ENCODE data around the gene THSD4.

THSD4 gene

DNA sequence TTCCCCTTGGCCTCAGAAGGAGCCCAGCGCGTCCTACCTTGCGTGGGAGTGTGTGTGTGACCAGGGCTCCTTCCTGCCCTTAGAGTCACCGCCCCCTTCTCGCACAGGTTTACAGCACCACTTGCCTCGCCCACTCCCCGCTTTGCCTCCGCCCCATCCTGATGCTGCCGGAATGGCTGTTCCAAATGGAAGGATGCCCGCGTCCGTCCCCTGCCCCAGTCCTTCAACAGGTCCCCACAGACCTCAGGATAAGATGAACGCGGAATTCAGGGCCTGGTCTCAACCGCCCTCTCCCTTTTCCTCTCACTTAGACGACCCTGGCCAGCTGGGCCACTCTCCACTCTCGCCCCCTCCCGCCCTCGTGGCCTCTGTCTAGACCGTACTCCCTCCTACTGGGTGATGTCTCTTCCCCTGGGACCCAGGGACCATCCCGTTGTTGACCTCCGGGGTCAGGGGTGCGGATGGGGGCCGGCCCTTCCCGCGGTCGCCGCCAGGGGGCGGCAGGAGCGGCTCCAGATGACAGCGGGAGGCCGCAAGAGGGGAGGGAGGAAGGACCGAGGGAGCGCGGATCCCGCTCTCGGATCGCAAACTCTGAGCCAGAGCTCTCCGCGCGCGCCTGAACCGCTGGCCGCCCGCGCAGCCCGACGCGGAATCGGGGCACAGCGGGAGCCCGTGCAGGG lies at the start of gene THSD4:
THSD4 (plus strand) TSS at position 585 of the 680 bp plus-strand sequence.
- DNase-seq: peak; percentile 81

DNA sequence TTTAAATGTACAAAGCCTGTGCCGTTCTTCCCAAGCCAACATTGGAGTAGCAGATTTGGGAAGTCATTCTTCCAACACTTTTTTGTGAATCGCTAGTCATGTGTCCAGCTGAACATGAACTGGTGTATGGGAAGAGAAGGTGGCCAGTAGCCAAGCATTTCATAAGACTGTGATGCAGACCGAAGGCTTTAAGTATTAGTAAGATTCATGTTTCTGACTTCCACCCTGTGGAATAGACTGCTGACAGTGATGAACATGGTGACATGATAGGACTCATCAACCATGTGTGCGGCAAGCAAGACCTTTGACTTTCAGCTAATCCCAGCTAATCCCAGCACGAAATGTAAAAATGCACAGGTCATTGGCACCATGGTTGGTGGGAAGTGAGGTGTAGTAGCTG lies 48.3 kb upstream of the THSD4 start:
- peak; percentile 34 for DNase-seq

DNA sequence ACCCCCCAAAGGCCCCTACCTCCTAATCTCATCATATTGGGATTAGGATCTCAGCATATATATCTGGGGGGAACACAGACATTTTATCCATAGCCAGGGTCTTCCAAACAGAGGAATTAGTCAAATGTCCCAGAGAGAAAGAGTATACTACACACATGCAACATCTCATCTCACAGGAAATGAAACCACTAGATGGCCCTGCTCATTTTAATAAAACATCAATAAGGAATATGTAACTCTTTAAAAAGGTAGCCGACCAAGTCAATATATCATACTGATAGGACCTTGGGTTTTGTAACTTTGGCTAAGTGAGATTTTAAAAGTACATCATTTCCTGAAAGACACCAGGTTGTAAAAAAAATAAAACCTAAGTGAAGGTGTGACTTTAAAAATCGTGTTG lies 45.6 kb upstream of the THSD4 start:
- DNase-seq: no peak

DNA sequence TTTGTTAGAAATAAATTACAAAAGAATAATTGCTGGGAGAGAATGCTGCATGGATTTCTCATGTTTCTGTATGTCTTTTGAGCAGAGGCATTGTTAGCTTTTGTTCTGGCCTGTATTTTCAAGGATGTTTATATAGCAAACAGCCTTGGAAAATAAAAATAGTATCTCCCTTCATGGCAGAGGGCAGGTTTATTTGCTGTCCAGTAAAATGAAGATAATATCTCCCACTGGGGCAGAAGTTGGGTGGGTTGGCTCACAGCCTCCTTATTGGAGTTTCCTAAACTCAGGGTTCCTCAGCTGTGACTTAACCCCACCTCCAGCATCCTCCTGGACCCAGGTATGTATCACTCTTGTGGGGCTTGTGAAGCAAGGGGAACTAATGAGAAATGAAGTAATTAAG lies 43.7 kb upstream of the THSD4 start:
- DNase-seq: no peak

DNA sequence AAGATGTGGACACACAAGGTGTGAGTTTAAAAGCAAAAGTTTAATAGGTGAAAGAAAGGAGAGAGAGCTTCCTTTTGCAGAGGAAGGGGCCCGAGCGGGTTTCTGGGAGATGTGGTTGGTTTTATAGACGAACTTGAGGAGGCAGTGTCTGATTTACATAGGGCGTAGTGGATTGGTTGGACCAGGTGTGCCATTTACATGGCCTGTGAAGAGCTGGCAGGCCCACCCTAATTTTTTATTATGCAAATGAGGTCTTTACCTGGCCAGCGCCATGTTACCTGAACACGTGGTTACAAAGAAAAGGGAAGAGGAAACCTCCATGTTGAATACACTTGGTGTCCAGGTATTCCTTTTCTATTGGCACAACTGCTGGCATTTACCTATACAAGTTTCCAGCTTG lies 42.8 kb upstream of the THSD4 start:
- DNase-seq: no peak

DNA sequence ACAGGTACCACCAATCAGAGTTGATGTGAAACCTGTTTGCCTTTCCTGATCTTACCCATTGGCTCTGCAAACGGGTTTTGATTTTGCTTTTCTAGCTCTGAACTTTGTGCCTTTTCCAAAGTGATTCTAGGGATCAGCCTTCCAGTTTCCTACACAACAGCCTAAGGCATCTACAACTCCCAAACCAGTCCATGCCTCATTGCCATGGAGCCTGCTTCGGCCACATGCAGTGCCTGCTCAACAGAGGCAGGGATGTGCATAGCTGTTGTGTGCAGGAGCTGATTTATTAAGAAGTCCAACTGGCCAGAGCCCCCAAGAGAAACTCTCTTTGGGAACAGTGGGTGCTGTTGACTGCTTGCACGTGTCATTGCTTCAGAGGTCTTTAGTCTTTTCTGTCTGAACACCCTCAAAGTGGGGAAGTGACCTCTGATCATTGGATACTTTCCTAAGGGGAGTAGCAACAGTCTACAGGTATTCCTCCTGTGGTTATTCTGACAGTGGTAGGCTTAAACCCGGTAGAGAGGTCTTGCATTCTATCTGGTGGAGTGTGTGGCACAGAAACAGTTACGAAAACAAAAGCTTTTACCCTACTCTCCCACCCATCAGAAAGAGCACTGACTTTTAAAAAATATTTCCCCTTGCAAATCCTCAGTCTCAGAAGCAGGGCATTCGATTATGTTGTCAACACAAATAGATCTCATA lies 36.6 kb upstream of the THSD4 start:
- no peak for DNase-seq

DNA sequence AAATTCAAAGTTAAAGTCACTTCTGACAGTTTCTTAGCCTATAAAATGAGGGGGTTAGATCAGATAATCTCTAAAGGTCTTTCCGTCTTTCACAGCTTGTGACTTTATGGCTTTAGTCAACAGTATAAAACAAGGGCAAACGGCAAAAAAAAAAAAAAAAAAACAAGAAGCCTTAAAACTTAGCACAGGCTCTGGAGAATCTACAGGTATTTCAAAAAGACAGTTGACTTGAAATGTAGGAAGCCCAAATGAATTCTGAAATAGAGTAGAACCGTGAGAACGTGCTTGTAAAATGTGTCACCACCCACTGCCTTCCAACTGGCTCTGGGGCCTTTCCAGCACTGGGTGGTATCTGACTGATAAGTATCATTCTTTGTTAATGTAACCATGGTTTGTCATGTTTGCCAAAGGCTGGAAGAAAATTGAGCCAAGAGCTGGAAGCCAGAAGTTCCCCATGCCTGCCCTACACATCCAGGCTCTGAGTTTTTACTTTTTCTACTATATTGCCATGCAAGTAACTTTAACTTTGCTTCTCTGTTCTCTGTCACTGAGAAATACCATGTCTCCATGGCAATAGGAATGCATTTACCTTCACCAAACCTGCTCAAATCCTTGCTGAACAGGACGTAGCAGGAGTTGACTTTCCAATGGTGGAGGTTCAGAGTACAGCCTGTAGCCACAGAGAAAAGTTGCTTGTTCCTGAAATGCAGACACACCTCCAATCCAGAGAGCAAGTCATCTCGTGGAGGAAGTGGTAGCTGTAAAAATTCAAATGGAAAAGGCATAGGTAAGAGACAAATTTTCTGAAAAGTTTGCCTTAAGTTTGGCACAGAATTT lies 35.8 kb upstream of the THSD4 start:
- no peak for DNase-seq

DNA sequence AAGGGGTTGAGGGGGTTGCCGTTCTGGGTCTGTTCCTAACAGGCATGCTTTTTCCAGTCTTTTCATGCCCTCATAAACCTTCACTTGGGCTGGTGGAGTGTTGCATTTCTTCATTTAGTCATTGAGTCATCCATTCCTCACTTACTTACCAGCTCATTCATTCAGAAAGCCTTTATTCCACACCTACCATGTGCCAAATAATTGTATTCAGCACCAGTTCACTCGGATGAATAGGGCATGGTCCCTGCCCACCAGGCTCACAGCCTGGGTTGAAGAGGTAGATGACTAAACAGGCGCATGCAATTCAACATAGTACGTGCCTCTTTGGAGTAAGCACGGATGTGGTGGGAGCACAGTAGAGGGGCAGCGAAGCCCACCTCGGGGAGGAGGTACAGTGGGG lies 35.1 kb upstream of the THSD4 start:
- no peak for DNase-seq

DNA sequence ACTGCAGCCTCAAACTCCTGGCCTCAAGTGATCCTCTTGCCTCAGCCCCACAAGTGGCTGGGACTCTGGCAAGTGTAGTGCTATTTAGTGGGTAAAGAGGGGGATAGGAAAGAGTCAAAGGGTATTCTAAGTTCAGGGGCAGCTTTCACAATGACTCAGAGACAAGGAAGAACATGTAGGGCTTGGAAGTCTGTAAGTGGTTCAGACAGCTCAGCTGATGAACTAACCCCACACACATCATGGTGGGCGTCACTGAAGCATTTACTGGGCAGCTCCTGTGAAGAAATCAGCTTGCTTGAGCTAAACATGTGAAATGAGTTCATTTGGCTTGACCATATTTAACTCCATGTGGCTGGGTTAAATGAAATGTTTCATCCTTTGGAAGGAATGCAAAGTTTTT lies 34.6 kb upstream of the THSD4 start:
- no peak for DNase-seq

DNA sequence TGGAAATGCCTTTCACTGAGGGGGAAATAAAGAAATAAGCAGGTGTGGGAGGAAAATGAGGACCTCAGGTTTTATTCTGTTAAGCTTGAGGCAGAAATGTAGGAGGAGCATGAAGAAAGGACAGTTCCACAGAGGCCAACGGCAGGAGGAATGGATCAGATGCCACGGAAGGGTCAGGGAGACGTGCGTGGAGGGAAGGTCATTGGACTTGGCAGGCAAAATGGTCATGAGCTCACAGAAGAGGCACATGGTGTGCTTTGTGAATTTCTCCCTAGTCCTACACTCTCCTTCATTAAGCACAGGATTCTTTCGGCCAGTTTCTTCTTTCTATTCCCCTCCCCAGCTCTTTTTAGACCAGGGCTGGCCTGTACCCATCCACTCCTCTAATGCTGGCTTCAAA lies 32.5 kb upstream of the THSD4 start:
- DNase-seq: no peak

DNA sequence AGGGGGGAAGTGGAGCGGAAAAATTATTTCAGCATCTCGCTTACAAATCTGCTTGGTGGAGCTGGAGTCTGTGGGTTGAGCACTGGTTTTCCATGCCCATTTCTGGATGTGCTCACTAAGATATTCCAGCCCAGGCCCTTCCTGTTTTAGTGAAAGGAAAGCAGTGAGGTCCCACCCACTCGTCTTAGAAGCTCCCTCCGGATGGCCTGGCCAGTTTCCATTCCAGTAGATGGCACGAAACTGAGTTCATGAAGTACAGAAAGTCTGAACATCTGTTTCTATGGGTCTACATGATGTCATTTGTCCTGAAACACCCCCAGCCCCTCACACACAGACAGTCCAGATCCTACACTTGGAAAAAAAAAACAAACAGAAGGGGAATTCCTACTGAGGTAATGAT lies 31.9 kb upstream of the THSD4 start:
- no peak for DNase-seq

DNA sequence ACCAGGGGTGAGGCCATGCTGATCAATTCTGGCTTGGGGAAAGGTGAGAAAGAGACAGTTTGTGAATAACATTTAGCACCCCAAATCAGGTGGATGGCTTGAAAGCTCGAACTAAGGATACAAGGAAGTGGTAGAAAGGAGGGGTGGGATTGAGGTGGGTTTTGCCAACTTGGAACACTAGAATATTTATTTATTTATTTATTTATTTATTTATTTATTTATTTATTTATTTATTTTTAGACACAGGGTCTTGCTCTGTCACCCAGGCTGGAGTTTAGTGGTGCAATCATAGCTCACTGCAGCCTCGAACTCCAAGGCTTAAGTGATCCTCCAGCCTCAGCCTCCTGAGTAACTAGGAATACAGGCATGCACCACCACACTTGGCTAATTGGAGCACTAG lies 31.0 kb upstream of the THSD4 start:
- no peak for DNase-seq

DNA sequence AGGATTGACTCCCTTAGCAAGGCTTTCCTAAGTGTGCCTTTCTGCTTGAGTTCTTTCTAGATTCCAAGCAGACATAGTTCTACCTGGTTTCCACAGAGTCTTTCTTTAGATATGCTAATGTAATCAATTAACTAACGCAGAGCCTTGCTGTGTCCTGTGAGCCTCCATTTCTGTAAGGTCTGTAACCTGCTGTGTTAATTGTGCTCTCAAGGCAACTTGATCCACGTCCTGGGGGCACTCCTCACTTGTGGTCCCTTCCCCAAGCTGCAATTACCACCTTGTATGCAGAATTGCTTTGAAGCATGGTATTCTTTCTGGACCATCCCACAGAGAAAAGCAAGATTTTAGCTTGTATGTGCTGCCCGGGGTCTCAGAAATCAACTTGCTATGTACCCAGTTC lies 29.5 kb upstream of the THSD4 start:
- DNase-seq: no peak

DNA sequence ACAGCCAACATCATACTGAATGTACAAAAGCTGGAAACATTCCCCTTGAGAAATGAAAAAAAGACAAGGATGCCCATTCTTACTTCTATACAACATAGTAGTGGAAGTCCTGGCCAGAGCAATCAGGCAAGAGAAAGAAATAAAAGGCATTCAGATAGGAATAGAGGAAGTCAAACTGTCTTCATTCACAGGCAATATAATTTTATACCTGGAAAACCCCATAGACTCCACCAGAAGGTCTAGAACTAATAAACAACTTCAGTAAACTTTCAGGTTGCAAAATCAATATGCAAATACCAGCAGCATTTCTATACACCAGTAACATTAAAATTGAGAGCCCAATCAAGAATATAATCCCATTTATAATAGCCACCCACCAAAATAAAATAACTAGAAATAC lies 27.1 kb upstream of the THSD4 start:
- no peak for DNase-seq

DNA sequence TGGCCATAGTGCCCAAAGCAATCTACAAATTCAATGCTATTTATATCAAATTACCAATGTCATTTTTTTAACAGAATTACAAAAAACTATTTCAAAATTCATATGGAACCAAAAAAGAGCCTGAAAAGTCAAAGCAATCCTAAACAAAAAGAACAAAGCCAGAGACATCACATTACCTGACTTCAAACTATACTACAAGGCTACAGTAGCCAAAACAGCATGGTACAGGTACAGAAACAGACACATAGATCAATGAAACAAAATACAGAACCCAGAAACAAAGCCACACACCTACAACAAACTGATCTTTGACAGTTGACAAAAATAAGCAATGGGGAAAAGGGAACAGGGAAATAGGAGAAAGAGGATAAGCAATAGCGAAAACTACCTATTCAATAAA lies 26.6 kb upstream of the THSD4 start:
- no peak for DNase-seq

DNA sequence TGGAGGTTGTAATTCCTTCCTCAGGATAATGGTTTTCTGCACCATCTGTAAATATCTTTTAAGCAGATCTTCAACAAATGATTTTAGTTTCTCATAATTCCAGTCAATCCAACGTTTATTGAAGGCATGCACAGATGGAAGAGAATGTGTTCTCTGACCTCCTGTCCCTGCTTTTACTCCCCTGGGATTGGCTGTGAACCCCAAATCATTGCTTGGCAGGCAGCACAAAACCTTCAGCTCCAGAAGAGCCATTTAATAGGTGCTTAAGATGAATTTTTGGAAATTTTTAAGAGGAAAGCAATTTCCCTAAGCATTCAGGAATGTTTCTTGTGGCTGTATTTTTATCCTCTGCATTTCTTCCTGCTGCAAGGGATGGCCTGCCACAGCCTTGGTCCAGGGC lies 25.5 kb upstream of the THSD4 start:
- no peak for DNase-seq

DNA sequence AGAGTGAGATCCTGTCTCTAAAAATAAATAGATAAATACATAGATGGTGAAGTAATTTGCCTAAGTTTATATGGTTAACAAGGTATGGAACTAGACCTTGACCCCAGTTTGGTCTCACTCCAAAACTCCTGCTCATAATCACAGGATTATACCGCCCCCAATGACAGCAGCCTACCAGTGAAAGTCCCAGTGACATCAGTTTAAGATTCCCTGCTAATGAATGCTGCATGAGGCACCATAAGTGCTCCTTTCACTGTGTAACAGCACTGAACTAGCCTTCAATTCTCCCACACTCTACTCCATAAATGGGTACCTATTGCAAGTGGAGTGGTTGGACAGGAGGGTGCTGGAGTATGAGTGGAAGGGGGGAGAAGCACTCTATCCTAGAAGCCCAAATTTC lies 23.7 kb upstream of the THSD4 start:
- DNase-seq: no peak

DNA sequence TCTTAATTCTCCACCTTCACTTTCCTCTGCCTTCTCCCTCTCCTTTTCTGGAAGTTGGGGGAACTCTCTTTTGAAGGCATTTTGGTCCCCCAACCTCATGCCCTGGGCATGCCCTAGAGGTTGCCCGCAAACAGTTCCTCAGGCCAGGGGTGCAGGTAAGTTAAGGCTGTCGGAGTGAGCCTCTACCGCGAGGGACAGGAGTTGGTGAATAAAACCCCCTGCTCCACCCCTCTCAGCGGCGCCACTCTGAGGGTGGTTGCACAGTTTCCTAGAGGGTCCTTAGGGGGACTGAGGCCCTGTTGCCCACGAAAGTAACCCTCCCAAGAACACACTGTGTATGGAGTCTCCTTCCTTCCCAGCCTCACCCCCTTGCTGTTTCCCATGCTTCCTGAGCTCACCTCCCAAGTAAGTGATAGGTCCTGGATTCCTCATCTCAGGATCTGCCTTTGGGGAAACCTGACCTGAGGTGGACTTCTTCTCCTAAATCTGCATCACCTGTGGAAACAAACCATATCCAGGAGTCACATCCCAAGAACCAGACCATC lies 23.1 kb upstream of the THSD4 start:
- DNase-seq: no peak

DNA sequence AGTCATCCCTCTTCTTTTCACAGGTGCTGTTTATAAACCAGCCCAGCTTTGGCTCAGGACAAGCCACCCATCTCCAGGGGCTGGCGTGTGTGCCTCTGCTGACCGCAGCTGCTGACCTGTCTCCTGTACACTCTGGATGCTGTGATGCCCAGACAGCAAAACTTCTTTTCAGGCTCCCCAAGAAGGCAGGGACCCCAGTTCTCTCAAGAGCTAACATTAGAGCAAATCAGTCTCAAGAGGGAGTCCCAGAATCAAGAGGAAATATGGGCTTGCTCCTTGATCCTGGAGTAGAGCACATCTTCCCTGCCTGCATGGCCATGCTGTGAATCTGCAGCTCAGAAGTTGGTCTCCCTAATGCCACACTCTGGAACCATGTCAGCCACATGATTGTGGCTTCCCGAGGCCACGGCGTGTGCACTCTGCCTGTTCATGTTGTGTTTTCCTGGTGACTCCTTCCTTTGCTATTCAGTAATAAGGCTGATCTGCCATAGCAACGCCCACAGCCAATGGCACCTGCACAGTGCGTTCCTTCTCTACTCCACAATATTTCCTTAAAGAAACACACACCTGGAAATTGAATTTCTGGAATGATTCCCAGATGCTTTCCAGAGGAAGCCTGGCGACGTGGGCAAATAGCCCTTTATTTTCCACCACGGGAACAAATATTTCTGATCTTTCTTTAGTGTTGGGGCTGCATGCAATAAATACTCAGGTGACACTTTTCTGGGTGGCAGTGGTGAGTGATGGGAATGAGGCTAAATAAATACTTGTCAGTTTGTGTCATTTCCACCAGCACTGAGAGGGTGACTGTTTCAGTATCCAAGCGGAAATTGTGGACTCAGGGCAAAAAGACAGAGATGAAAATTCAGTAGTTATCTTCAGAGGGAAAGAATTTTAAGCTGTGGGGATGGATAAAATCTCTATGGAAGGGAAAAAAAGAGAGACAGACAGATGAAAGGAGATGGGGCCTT lies 21.9 kb upstream of the THSD4 start:
- no peak for DNase-seq

DNA sequence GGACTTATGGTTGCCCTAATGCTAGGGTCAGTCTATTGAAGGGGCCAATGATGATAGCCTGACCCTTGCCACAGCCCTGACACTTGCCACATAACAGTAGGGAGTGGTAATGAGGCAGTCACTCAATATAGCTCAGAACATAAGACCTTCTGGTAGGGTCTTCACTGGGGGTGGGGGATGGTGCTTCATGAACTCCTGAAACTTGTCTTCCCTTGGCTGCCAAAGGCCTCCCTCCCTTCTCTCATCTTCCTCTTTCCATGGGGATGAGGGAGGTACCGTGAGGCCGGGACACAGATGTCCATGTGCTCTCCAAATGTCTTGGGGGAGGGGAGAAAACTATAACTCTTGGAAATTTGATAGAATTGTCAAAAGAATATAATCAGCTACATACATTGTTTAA lies 21.1 kb upstream of the THSD4 start:
- no peak for DNase-seq

DNA sequence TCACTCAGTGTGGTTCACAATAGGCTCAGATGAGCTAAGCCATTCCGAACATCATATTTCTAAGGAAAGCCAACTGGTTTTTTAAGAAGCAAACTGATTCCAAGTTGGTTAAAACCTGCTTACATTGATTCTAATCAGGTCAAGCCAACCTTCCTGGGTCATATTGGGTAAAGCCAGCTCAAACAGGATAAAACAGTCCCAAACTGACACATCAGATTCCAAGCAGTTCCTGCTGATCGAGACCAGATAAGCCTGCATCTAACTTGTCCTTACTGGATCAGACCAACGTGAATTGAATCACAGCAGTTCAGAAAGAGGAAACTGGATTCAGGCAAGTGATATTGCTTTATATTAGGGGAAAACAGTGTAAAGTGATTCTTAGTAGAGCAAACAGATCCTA lies 18.6 kb upstream of the THSD4 start:
- peak; percentile 15 for DNase-seq

DNA sequence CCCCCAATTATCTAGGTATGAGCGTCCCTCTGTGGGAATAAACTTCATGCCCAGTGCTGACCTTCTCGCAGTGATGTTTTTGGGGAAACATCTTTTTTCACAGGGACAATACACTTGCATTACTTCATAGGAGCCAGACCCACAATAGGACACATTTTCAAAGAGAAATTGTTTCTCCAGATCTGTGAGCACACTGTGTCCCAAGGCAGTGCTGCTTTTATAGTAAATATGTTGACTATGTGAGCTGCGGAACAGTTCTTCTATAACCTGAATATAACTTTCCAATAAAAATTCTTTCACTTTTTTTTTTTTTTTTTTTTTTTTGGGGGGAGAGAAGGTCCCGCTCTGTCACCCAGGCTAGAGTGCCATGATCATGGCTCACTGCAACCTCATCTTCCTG lies 17.4 kb upstream of the THSD4 start:
- no peak for DNase-seq

DNA sequence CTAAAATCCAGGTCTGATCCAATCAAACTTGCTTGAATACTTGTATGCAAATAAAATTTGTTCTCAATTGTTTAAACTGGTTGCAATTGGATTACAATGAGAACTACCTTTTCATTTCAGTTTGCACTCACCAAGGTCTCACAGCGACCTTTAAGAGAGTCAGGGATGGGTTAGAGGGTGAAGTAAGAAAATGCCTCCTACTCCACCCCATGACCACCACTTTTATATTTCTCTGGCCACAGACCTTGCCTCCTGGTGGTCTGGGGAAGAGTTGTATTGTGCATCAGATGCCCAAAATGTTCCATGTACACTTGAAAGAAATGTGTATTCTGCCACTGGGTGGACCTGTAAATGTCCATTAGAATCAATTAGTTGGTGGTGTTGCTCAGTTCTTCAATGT lies 16.4 kb upstream of the THSD4 start:
- DNase-seq: no peak
